T-helper 22 cell (primary cell): ENCODE data around the gene KSR2.

Source experiments
- DNase-seq: peaks from one replicate; pipeline ENCODE4 v3.0.0-alpha.2; 2020; ENCODE audit warnings: low read depth

KSR2 gene

GRCh38 chr12:117688446-117688845 is 280.3 kb downstream of the KSR2 start:
- DNase-seq: no peak

DNA sequence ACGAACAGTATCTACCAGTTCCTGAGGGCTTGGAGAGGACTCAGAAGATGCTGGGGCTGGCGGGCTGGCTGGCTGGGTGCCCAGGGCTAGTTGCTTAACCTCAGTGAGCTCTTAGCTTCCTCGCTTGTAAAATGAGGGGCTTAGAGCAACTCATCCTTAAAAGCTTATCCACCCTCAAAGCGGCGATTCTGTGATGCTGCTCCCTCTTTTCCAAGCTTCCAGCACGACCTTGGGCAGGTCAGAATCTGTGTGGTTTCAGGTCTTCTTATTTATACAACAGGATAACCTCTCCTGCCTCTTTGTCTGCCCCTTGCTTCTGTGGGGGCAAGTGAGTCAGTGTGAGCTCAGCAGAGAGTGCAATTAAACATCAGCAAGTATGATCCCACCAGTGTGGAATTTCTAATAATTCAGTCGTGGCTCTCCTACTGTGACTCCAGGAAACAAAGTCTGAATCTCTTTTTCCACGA is 281.8 kb downstream of the KSR2 start:
- no peak for DNase-seq

DNA sequence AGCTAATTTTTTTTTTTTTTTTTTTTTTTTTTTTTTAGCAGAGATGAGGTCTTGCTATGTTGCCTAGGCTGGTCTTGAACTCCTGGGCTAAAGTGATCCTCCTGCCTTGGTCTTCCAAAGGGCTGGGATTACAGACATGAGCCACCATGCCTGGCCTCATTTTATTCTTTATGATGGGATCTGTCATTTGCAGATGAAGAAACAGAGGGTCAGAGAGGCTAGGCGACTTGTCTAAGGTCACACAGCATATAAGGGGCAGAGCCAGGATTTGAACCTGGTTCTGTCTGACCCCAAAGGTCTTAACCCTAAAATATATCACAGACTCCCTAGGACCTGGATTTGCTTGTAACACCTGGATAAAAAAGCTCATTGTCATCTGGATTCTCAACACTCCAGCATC is 282.6 kb downstream of the KSR2 start:
- no peak for DNase-seq

- no peak for DNase-seq
These were observed 283.5 kb downstream of the KSR2 start for GRCh38 chr12:117685110-117685926.

GRCh38 chr12:117684471-117684870 is 284.3 kb downstream of the KSR2 start:
- no peak for DNase-seq

DNA sequence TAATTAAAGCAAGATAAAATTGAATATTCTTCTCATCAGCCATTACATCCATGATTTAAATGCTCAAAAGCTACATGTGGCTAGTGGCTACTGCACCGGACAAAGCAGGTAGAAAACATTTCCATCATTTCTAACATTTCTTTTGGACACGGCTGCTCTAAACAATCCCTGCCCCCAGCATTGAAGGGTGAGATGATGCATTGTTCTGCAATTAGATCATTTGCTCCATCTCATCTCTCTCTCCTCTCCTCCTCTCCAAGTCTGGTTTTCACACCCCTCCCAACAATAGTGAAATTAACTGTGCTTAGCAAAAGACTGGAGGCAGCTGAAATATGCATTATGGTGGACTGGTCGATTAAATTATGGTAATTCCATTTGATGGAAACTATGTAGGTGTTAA is 288.5 kb downstream of the KSR2 start:
- DNase-seq: no peak

DNA sequence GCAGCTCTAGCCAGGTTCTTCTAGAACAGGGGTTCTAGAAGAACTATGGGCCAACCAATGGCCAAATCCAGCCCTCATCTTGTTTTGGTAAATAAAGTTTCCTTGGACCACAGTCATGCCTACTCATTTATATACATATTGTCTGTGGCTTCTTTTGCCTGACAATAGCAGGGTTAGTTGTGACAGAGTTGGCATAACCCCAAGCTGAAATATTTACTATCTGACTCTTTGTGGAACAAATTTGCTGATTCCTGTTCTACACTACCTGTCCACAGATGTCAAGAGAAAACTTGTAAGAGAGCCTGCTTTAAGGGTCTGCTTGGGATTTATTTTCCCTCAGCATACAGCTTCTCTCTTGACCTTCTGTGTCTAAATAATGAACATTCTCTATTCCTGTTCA is 289.0 kb downstream of the KSR2 start:
- no peak for DNase-seq

DNA sequence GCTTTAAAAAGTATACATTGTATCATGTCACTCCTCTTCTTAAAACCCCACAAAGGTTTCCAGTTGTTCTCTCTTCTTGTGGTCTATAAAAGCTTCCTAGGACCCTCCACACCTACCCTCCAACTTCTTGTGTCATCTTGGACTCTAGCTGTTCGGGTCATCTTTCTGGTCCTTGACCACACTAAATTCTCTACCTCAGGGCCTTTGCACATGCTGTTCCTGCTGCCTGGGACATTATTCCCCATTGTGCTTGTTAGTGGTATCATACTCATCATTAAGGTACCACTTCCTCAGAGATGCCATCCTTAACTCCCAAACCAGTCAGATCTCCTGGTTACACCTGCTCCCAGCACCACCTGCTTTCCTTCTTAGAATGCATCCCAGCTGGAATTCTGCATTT is 294.0 kb downstream of the KSR2 start:
- DNase-seq: no peak

- no peak for DNase-seq
These were observed 294.5 kb downstream of the KSR2 start for GRCh38 chr12:117674313-117674712.

GRCh38 chr12:117671734-117672133 is 297.1 kb downstream of the KSR2 start:
- DNase-seq: no peak

DNA sequence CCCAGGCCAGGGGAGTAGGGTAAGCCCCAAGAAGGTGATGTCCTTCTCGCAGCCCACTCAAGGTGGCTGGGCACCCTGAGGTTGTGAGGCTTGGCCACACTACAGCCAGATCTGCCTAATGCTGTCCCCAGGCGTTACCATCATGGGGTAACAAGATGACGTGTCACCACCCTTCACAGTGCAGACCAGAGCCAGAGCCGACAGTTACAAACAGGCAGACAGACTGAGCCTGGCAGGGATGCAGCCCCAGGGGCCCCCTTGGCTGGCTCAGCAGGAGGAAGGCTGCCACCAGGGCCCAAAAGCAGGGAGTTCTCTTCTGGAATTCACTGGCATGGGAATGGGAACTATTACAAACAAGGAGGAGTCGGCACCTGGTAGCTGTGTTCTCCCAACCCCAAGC is 304.6 kb downstream of the KSR2 start:
- no peak for DNase-seq

DNA sequence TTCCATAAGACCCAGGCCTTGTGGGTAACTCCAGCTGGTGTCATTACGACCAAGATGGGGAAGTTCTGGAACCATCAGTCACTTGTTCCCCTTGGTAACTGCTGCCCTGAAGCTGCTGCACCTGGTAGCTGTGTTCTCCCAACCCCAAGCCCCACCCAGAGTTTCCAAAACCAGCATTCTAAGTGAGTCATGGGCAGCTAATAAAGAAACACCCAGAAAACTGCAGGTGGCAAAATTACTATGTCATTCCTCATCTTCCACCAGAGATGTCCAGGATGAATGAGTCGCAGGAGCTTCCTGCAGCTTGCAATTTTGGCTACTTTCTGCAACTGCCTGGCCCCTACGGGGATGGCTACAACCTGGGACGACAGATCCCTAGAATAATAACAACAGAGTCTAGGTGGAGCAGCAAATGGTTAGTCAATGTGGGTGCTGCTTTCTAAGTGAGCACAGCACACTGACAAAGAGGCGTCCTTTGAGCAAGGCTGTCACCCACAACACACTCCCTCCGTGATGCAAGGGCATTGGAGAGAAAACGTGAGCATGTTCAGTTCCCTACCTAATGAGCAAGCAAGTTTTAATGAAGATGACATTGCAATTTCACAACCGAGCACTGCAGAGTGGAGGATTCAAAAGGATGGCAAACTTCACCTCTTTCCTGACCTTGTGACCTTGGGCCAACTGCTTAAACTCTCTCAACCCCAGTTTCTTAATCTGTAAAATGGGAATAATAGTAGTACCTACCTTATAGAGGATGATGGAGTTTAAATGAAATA is 306.0 kb downstream of the KSR2 start:
- DNase-seq: no peak

DNA sequence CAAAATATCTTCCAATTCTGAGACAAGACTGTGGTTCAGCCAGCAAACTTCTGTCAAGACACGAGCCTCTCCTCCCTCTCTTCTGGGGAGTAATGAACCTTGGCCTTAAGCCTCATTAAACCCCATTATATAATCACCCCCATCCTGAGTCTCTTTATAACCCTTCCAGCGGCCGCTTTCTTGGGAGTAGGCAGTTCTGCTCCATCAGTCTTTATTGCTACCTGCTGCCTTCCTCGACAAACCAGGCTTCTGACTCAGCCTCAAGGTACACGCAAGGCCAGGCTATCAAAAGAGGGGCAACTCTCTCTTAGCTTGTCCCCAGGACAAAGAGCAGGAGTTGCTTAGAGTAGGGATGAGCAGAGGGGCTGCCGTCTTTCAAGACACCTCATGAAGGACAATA is 306.6 kb downstream of the KSR2 start:
- no peak for DNase-seq

- DNase-seq: no peak
These were observed 307.3 kb downstream of the KSR2 start for GRCh38 chr12:117661471-117661870.

GRCh38 chr12:117660896-117661295 is 307.9 kb downstream of the KSR2 start:
- DNase-seq: no peak

GRCh38 chr12:117658226-117658625 is 310.6 kb downstream of the KSR2 start:
- DNase-seq: no peak

DNA sequence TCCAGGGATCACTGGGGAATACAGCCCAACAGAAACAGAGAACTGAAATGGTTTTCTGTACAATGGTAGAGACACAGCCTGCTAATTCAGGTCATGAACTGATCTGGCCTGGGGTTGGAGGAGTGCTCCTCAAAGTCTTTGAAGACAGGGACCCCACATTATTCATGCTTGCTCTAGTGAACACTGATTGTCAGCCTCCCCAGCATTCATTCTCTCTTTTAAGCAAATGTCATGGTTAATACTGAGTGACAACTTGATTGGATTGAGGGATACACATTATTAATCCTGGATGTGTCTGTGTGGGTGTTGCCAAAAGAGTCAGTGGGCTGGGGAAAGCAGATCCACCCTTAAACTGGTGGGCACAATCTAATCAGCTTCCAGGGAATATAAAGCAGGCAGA is 319.0 kb downstream of the KSR2 start:
- no peak for DNase-seq

DNA sequence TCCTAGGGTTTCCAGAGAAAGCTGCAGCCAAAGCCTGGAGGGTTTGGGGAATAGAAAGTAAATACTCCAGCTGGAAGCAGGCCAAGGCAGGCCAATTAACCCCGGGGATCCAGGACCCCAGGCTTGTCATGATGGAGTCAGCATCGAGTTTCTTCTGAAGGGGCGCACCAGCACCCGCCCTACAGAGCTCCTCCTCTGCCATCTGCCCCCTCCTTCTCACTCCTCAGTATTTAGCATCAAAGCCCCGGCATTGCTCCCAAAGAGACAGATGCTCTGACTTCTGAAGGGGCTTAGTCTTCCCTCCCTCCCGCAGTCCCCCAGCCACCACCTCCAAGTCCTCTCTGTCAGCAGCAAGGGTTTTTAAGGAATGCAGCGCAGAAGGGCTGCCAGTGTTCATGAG is 322.3 kb downstream of the KSR2 start:
- no peak for DNase-seq

- DNase-seq: no peak
These were observed 323.3 kb downstream of the KSR2 start for GRCh38 chr12:117645473-117645872.

- DNase-seq: no peak
These were observed 324.8 kb downstream of the KSR2 start for GRCh38 chr12:117643971-117644370.

GRCh38 chr12:117641885-117642284 is 326.9 kb downstream of the KSR2 start:
- DNase-seq: no peak

GRCh38 chr12:117640511-117640910 is 328.3 kb downstream of the KSR2 start:
- DNase-seq: no peak

- DNase-seq: no peak
These were observed 339.3 kb downstream of the KSR2 start for GRCh38 chr12:117629454-117629853.
